HL-60 (cell line): Measurements from ENCODE around the gene PPY.

Source experiments
- DNase-seq, 2 experiments: peaks; one replicate each; pipeline ENCODE4 v3.0.0-alpha.2; 2010 to 2020; ENCODE audit warnings: low read depth in 1 of 2, low spot score in 1 of 2
- H3K27ac ChIP-seq: fragments of 250-450 bp; sonication (Bioruptor Pico); replicated peaks from 2 replicates; pipeline ENCODE4 v1.5.1; 2020; ENCODE audit warnings: mild to moderate bottlenecking, moderate library complexity
- H3K27me3 ChIP-seq: fragments of 250-450 bp; sonication (Bioruptor Pico); 2 replicates; pipeline ENCODE4 v1.5.1; 2021; ENCODE audit warnings: mild to moderate bottlenecking, moderate library complexity; ENCODE audit not compliant: insufficient read depth, poor library complexity, severe bottlenecking
- H3K4me3 ChIP-seq: replicated peaks from 2 replicates; pipeline ENCODE4 v1.5.1; 2011; ENCODE audit warnings: mild to moderate bottlenecking, control low read depth, low read length; ENCODE audit not compliant: insufficient read depth
- CTCF ChIP-seq: IDR thresholded peaks from one replicate; pipeline ENCODE4 v1.5.1; 2011; ENCODE audit warnings: low read length, control low read depth, inconsistent platforms; ENCODE audit not compliant: insufficient read depth
- GABPA ChIP-seq: IDR thresholded peaks from 2 replicates; pipeline ENCODE4 v1.6.1; 2012; ENCODE audit warnings: low read depth
- POLR2AphosphoS5 ChIP-seq: IDR thresholded peaks from 2 replicates; pipeline ENCODE4 v1.6.1; 2012; ENCODE audit warnings: low read depth
- SPI1 ChIP-seq: IDR thresholded peaks from 2 replicates; pipeline ENCODE4 v1.6.1; 2012; ENCODE audit warnings: low read depth, mild to moderate bottlenecking, borderline replicate concordance
- TF ChIP-seq, protein P1 (sequence below): IDR thresholded peaks from 2 replicates; pipeline ENCODE4 v1.6.1; 2012; ENCODE audit warnings: low read depth; ENCODE audit not compliant: insufficient replicate concordance

Gene PPY

DNA sequence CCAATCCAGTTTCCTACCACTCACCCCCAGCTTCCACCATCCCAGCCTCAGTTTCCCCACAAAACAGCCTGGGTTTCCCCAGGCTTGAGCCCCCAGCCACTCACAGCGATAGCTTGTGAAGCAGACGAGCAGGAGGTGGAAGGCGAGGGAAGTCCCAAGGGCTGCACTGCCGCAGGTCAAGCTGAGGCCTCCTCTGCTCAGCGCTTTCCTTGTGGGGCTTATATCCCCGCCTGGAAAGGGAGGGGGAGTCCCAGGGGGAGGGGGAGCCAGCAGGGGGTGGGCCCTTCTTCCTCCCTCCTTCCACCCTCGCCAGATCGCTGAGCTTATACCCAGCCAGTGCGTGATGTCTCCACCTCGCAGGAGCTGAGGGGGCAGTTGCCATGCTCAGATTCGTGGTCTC lies 11.5 kb upstream of the PPY start, which contains the start of gene PYY:
PYY (minus strand) TSS at position 195 of the 400 bp plus-strand sequence. CDS start 457 bp downstream, outside the sequence.
- no peak for TF ChIP-seq POLR2AphosphoS5
- TF ChIP-seq SPI1 = no peak
- TF ChIP-seq GABPA = no peak
- TF ChIP-seq CTCF = no peak
- TF ChIP-seq, protein P1, sequence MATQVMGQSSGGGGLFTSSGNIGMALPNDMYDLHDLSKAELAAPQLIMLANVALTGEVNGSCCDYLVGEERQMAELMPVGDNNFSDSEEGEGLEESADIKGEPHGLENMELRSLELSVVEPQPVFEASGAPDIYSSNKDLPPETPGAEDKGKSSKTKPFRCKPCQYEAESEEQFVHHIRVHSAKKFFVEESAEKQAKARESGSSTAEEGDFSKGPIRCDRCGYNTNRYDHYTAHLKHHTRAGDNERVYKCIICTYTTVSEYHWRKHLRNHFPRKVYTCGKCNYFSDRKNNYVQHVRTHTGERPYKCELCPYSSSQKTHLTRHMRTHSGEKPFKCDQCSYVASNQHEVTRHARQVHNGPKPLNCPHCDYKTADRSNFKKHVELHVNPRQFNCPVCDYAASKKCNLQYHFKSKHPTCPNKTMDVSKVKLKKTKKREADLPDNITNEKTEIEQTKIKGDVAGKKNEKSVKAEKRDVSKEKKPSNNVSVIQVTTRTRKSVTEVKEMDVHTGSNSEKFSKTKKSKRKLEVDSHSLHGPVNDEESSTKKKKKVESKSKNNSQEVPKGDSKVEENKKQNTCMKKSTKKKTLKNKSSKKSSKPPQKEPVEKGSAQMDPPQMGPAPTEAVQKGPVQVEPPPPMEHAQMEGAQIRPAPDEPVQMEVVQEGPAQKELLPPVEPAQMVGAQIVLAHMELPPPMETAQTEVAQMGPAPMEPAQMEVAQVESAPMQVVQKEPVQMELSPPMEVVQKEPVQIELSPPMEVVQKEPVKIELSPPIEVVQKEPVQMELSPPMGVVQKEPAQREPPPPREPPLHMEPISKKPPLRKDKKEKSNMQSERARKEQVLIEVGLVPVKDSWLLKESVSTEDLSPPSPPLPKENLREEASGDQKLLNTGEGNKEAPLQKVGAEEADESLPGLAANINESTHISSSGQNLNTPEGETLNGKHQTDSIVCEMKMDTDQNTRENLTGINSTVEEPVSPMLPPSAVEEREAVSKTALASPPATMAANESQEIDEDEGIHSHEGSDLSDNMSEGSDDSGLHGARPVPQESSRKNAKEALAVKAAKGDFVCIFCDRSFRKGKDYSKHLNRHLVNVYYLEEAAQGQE = no peak

DNA sequence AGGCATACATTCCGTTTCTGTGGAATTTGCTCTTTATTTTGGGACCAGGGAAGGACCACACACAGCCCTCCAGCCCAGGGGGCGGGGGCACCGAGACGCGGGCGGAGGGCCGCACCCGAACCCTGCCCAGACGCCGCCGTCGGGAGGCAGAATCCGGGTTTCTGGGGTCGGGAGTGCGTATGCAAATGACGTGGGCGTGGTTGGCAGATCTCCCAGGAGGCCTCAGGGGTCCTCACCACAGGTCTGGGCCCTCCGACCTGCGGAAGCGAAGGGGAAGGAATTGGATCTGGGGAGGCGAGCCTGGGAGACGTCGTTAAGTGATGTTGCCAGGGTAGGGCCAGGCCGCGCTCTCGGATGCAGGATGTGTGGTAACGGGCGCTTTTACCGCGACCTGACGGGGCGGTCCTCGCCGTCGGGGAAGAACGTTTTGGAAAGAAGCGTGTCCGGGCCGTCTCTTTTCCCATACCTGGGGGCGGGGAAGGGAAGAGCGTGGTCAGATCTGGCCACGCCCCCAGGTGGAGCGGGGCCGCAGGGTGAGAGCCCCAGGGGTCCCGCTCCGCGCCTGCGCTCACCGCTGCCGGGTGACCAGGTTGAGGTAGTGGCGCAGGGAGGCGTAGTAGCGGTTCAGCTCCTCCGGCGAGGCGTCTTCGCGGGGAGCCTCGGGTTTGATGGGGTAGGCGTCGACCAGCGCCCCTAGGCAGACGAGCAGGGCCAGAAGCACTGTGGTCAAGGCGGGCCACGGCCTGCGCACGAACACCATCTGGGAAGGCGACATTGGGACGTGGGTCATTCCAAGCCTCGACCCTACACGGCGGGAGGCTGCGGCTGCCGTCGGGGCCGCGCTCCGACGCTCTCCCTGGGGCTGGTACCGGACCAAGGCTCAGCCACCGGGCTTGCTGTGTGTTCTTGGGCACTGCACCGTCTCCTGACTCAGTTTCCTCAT lies 10.7 kb upstream of the PPY start:
- no peak for DNase-seq
- TF ChIP-seq, protein P1 = no peak
- TF ChIP-seq POLR2AphosphoS5 (no peak), CTCF (no peak), GABPA (no peak), SPI1 (no peak)
- Histone ChIP-seq H3K4me3 (no peak overlapping the region), H3K27ac (no peak overlapping the region), H3K27me3 (peaks cover 25% of the 10 kb centered on the region)

More for the DNA sequence above, 11.5 kb upstream of the PPY start, which contains the start of gene PYY:
- peaks cover 25% of the 10 kb centered on the region for H3K27me3 ChIP-seq
- no peak for DNase-seq
- no peak within 1 kb of the TSS for H3K4me3 ChIP-seq
- no peak within 1 kb of the TSS for H3K27ac ChIP-seq

GRCh38 chr17:43952351-43952723 lies 10.1 kb upstream of the PPY start:
- Histone ChIP-seq H3K4me3 (no peak overlapping the region), H3K27me3 (peaks cover 25% of the 10 kb centered on the region), H3K27ac (no peak overlapping the region)
- no peak for DNase-seq
- TF ChIP-seq GABPA = no peak
- no peak for TF ChIP-seq CTCF
- no peak for TF ChIP-seq SPI1
- TF ChIP-seq, protein P1 = peak; percentile 35
- no peak for TF ChIP-seq POLR2AphosphoS5
